Erythroblast (primary cell): ENCODE measurements around the gene SAFB2.

Experiments used
- GATA1 ChIP-seq: IDR thresholded peaks from 2 replicates; pipeline ENCODE4 v1.6.1; 2011; ENCODE audit warnings: low read depth, mild to moderate bottlenecking, control low read depth, low read length, moderate library complexity
- POLR2A ChIP-seq: IDR thresholded peaks from 2 replicates; pipeline ENCODE4 v1.6.1; 2011; ENCODE audit warnings: mild to moderate bottlenecking, low read length

DNA sequence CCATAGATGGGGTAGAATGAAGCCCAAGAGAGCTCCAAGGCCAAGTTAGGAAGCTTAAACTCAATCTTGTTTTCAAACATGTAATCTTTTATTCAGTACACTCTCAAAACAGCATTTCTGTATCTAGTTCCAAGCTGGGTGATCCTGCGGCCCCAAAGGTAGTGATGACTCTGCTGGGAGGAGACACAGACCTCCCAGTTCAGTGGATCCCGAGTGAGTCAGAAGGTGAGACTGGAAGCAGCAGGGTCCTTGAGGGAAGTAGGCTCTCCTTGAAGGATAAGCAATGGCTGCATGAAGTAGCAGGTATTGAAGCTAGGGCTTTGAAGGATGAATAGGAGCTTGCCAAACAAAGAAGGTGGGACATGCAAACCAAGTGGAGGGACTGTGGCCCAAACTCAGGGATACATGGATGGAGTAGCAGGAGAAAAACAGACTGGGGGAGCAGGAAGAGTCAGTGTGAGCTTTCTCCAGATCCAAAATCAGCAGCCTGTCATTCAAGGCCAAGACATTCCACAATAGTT is 64.4 kb downstream of the SAFB2 start:
- no peak for TF ChIP-seq POLR2A
- TF ChIP-seq GATA1, result no peak
